Fibroblast of skin of left quadriceps (primary cell): Measurements from ENCODE around the gene PRPF8.
"Not testable (repeated sequence)": the region's sequence is repeated elsewhere in the genome, so short reads cannot be mapped to it uniquely, and the experiment has no call there.

Experiments used
- DNase-seq, 2 experiments: peaks; one replicate each; pipeline ENCODE4 v3.0.0-alpha.2; 2013; ENCODE audit warnings: low read depth in 2 of 2

PRPF8 gene

GRCh38 chr17:1716076-1716911, 31.6 kb upstream of the PRPF8 start:
- peak; percentile 100 for DNase-seq

- DNase-seq = no peak
Measured at GRCh38 chr17:1715803-1716075, 31.1 kb upstream of the PRPF8 start.

GRCh38 chr17:1714980-1715802, 30.5 kb upstream of the PRPF8 start:
- DNase-seq = peak; percentile 53 to 69

- DNase-seq = peak; percentile 98
Measured at GRCh38 chr17:1714427-1714979, 29.8 kb upstream of the PRPF8 start.

GRCh38 chr17:1713878-1714426, 29.3 kb upstream of the PRPF8 start:
- no peak for DNase-seq

- DNase-seq = no peak
Measured at GRCh38 chr17:1713160-1713877, 28.7 kb upstream of the PRPF8 start.

GRCh38 chr17:1712271-1712670, 27.6 kb upstream of the PRPF8 start:
- no peak for DNase-seq

GRCh38 chr17:1711804-1712203, 27.1 kb upstream of the PRPF8 start:
- DNase-seq = no peak

- DNase-seq = no peak
Measured at GRCh38 chr17:1710807-1711553, 26.3 kb upstream of the PRPF8 start.

GRCh38 chr17:1709971-1710806, 25.5 kb upstream of the PRPF8 start, which contains the start of gene TLCD2:
Gene TLCD2, minus strand, starts transcription at chr17:1710377. Its CDS starts 135 bp downstream, at chr17:1710242.
- DNase-seq = no peak

GRCh38 chr17:1709403-1709951, 24.8 kb upstream of the PRPF8 start:
- no peak for DNase-seq

- DNase-seq = not testable (repeated sequence)
Measured at GRCh38 chr17:1708791-1709346, 24.2 kb upstream of the PRPF8 start.

- DNase-seq = no peak
Measured at GRCh38 chr17:1707107-1707506, 22.4 kb upstream of the PRPF8 start.

- DNase-seq = no peak
Measured at GRCh38 chr17:1705004-1705403, 20.3 kb upstream of the PRPF8 start.

GRCh38 chr17:1703063-1703462, 18.4 kb upstream of the PRPF8 start:
- DNase-seq = no peak

- not testable (repeated sequence) for DNase-seq
Measured at GRCh38 chr17:1699891-1700290, 15.2 kb upstream of the PRPF8 start.

- no peak for DNase-seq
Measured at GRCh38 chr17:1697681-1698080, 13.0 kb upstream of the PRPF8 start.

GRCh38 chr17:1695365-1695764, 10.7 kb upstream of the PRPF8 start:
- no peak for DNase-seq

- no peak for DNase-seq
Measured at GRCh38 chr17:1693339-1693738, 8.7 kb upstream of the PRPF8 start.
